ENCODE measurements around the gene NRAP. TPM values are rescaled to one million over a fixed set of nuclear protein-coding genes. Genes with fewer than 3 reads are reported as not detected.

Gene NRAP
- total RNA-seq, 1 experiment from 2014 or later, result not detected

- no peak for TF ChIP-seq CTCF (conservative IDR thresholded peaks at IDR 0.05)
- Histone ChIP-seq H2BK12ac (ENCODE audit: insufficient read length, low read depth, low read length) (no peak overlapping the region), H4K20me1 (ENCODE audit: control insufficient read depth, insufficient read depth, insufficient read length) (no peaks in the 10 kb centered on the region), H3K4ac (ENCODE audit: low read depth, low read length) (no peak overlapping the region), H3K4me2 (ENCODE audit: insufficient read depth, insufficient read length, low read length) (no peak overlapping the region), H3K23ac (ENCODE audit: insufficient read length, low read depth, low read length) (no peak overlapping the region), H3K14ac (ENCODE audit: insufficient read depth, low read length) (no peak overlapping the region), H2BK20ac (ENCODE audit: low read depth, low read length, poor library complexity, severe bottlenecking) (no peak overlapping the region), H3K23me2 (ENCODE audit: insufficient read length, low read depth, low read length, poor library complexity, severe bottlenecking) (no peaks in the 10 kb centered on the region), H2AK5ac (ENCODE audit: insufficient read length, low read length) (no peak overlapping the region), H3K9ac (ENCODE audit: extremely low read depth, insufficient read length, low read length) (no peak overlapping the region), H4K91ac (ENCODE audit: insufficient read length, low read depth, low read length) (no peak overlapping the region), H3K27ac (ENCODE audit: insufficient read length, low read depth, low read length) (no peak overlapping the region), H3K79me1 (ENCODE audit: insufficient read depth, low read depth, low read length, poor library complexity, severe bottlenecking) (no peaks in the 10 kb centered on the region), H3K79me2 (ENCODE audit: insufficient read depth, low read length) (no peaks in the 10 kb centered on the region), H2AFZ (ENCODE audit: low read length) (no peak overlapping the region), H3K56ac (ENCODE audit: insufficient read length, low read depth, low read length) (no peak overlapping the region), H4K5ac (ENCODE audit: insufficient read length, low read depth, low read length) (no peak overlapping the region), H4K8ac (replicated peaks; ENCODE audit: insufficient read length, low read depth, low read length) (no peak overlapping the region), H2BK15ac (ENCODE audit: low read depth, low read length) (no peak overlapping the region), H3K27me3 (ENCODE audit: insufficient read depth, low read length) (no peaks in the 10 kb centered on the region), H3K9me3 (ENCODE audit: control insufficient read depth, low read depth, low read length) (no peaks in the 10 kb centered on the region), H2BK5ac (ENCODE audit: insufficient read length, low read length) (no peak overlapping the region), H3T11ph (ENCODE audit: low read length) (no peak overlapping the region), H3K4me1 (ENCODE audit: insufficient read depth, low read length) (no peaks in the 10 kb centered on the region), H2BK120ac (ENCODE audit: low read depth, low read length, poor library complexity, severe bottlenecking) (no peak overlapping the region), H3K18ac (ENCODE audit: insufficient read length, low read depth, low read length) (no peak overlapping the region)
- WGBS (ENCODE audit: extremely low coverage, insufficient read length, low lambda C conversion rate), result no CpG with 5 or more reads among the region's 1 CpG
- Mint-ChIP-seq H3K9me3 (no peaks in the 10 kb centered on the region), H3K27me3 (ENCODE audit: low read depth) (peaks cover 3% of the 10 kb centered on the region), H3K4me3 (no peak overlapping the region), H3K36me3 (ENCODE audit: insufficient read depth in 1 of 3, low read depth in 3 of 3) (no peaks in the 10 kb centered on the region), H3K27ac (no peak overlapping the region), H3K4me1 (0 out of 4 replicates have a peak, but pooled peaks cover 0 to 3% of the 10 kb centered on the region in 2 experiments)
- DNase-seq, result no peak
Observed at GRCh38 chr10:113651898-113652297, 11.9 kb downstream of the NRAP start.

Data from H9 (cell line).